ENCODE measurements around the gene RARA.
"Not testable (repeated sequence)": the region's sequence is repeated elsewhere in the genome, so short reads cannot be mapped to it uniquely, and the experiment has no call there.

DNA sequence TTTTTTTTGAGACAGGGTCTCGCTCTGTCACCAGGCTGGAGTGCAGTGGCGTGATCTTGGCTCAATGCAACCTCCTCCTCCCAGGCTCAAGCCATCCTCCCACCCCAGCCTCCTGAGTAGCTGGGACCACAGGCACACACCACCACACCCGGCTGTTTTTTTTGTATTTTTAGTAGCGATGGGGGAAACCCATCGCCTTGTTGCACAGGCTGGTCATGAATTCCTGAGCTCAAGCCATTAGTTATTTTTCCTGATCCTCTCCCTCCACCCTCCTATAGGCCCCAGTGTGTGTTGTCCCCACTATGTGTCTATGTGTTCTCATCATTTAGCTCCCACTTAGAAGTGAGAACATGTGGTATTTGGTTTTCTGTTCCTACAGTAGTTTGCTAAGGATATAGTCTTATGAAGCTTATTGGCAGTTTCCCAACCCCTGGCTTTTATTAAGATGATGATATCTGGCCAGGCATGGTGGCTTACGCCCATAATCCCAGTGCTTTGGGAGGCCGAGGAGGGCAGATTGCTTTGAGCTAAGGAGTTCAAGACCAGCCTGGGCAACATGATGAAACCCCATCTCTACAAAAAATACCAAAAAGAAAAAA is 9.7 kb upstream of the RARA start:
- TF ChIP-seq CTCF (conservative IDR thresholded peaks at IDR 0.05; ENCODE audit: low read depth, low read length): not testable (repeated sequence)
- TF ChIP-seq, protein P1, sequence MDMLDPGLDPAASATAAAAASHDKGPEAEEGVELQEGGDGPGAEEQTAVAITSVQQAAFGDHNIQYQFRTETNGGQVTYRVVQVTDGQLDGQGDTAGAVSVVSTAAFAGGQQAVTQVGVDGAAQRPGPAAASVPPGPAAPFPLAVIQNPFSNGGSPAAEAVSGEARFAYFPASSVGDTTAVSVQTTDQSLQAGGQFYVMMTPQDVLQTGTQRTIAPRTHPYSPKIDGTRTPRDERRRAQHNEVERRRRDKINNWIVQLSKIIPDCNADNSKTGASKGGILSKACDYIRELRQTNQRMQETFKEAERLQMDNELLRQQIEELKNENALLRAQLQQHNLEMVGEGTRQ (IDR thresholded peaks at IDR 0.05; ENCODE audit: low read depth, low read length): not testable (repeated sequence)

Measured in IMR-90 (cell line).